ENCODE results near the gene JMJD7.

- TF ChIP-seq CTCF (IDR thresholded peaks at IDR 0.05) (no peak), POLR2A (IDR thresholded peaks at IDR 0.05) (no peak)
Measured at GRCh38 chr15:41858756-41859155, 30.9 kb downstream of the JMJD7 start.
